Liver (tissue), 9 donors: ENCODE data around the gene ATG14. TPM values are rescaled to one million over a fixed set of nuclear protein-coding genes. Genes with fewer than 3 reads are reported as not detected.

ENCODE experiments used
- DNase-seq: peaks from one replicate; pipeline ENCODE4 v3.0.0-alpha.2; 2017; ENCODE audit warnings: low spot score
- H3K27ac ChIP-seq, 2 donors: one replicate each; pipeline ENCODE4 v1.7.0; 2013; ENCODE audit warnings: inconsistent platforms in 2 of 2, low read length in 2 of 2, control low read depth in 1 of 2, low read depth in 1 of 2, mild to moderate bottlenecking in 1 of 2
- H3K27me3 ChIP-seq, 4 donors: one replicate each; pipeline versions ENCODE4 v1.6.1 to v1.7.0; 2013; ENCODE audit warnings: low read length in 3 of 4, inconsistent platforms in 1 of 4, mild to moderate bottlenecking in 1 of 4, moderate library complexity in 1 of 4; ENCODE audit not compliant: control insufficient read depth in 4 of 4, insufficient read depth in 4 of 4
- H3K36me3 ChIP-seq, 4 donors: one replicate each; pipeline versions ENCODE4 v1.6.1 to v1.7.0; 2013; ENCODE audit warnings: low read length in 3 of 4, mild to moderate bottlenecking in 3 of 4, low read depth in 1 of 4, moderate library complexity in 1 of 4; ENCODE audit not compliant: control insufficient read depth in 4 of 4, insufficient read depth in 3 of 4
- H3K4me1 ChIP-seq, 4 donors: one replicate each; pipeline versions ENCODE4 v1.6.1 to v1.7.0; 2013; ENCODE audit warnings: low read length in 3 of 4, mild to moderate bottlenecking in 3 of 4, moderate library complexity in 1 of 4; ENCODE audit not compliant: control insufficient read depth in 4 of 4, insufficient read depth in 4 of 4
- H3K4me3 ChIP-seq, 3 donors: one replicate each; pipeline versions ENCODE4 v1.6.1 to v1.7.0; 2013; ENCODE audit warnings: low read length in 3 of 3, control low read depth in 1 of 3, low read depth in 1 of 3, mild to moderate bottlenecking in 1 of 3
- H3K9ac ChIP-seq, 2 donors: one replicate each; pipeline ENCODE4 v1.7.0; 2013; ENCODE audit warnings: low read length in 2 of 2, mild to moderate bottlenecking in 2 of 2, moderate library complexity in 2 of 2, control low read depth in 1 of 2, low read depth in 1 of 2
- H3K9me3 ChIP-seq, 4 donors: one replicate each; pipeline versions ENCODE4 v1.6.1 to v1.7.0; 2013; ENCODE audit warnings: low read length in 3 of 4; ENCODE audit not compliant: control insufficient read depth in 4 of 4
- EGR1 ChIP-seq, 2 donors: IDR thresholded peaks; 2 replicates each; pipeline ENCODE4 v1.6.1; 2016 to 2018; ENCODE audit warnings: antibody characterized with exemption in 2 of 2, low read depth in 2 of 2
- FOXA1 ChIP-seq: IDR thresholded peaks from 2 replicates; pipeline ENCODE4 v1.6.1; 2016; ENCODE audit warnings: antibody characterized with exemption
- FOXA2 ChIP-seq: IDR thresholded peaks from 2 replicates; pipeline ENCODE4 v1.6.1; 2016; ENCODE audit warnings: antibody characterized with exemption
- GABPA ChIP-seq, 2 donors: IDR thresholded peaks in 1 of 2; conservative IDR thresholded peaks in 1 of 2; 2 replicates each; pipeline ENCODE4 v1.6.1; 2016; ENCODE audit warnings: antibody characterized with exemption in 2 of 2, mild to moderate bottlenecking in 1 of 2, moderate library complexity in 1 of 2
- HNF4A ChIP-seq, 2 donors: conservative IDR thresholded peaks; 2 replicates each; pipeline ENCODE4 v1.6.1; 2016; ENCODE audit warnings: antibody characterized with exemption in 2 of 2, mild to moderate bottlenecking in 2 of 2
- HNF4G ChIP-seq: IDR thresholded peaks from 2 replicates; pipeline ENCODE4 v1.6.1; 2016; ENCODE audit warnings: antibody characterized with exemption
- JUND ChIP-seq, 2 donors: IDR thresholded peaks; 2 replicates each; pipeline ENCODE4 v1.6.1; 2016; ENCODE audit warnings: antibody characterized with exemption in 2 of 2
- MAX ChIP-seq: IDR thresholded peaks from 2 replicates; pipeline ENCODE4 v1.6.1; 2016; ENCODE audit warnings: antibody characterized with exemption
- NR2F2 ChIP-seq: IDR thresholded peaks from 2 replicates; pipeline ENCODE4 v1.6.1; 2016; ENCODE audit warnings: antibody characterized with exemption
- RAD21 ChIP-seq, 2 donors: IDR thresholded peaks; 2 replicates each; pipeline ENCODE4 v1.6.1; 2016; ENCODE audit warnings: antibody characterized with exemption in 2 of 2, mild to moderate bottlenecking in 2 of 2
- RXRA ChIP-seq, 2 donors: IDR thresholded peaks; 2 replicates each; pipeline ENCODE4 v1.6.1; 2017 to 2018; ENCODE audit warnings: antibody characterized with exemption in 2 of 2, mild to moderate bottlenecking in 1 of 2
- SP1 ChIP-seq: IDR thresholded peaks from 2 replicates; pipeline ENCODE4 v1.6.1; 2018; ENCODE audit warnings: antibody characterized with exemption, mild to moderate bottlenecking
- TAF1 ChIP-seq: conservative IDR thresholded peaks from 2 replicates; pipeline ENCODE4 v1.6.1; 2016; ENCODE audit warnings: antibody characterized with exemption, mild to moderate bottlenecking
- ZBTB33 ChIP-seq: IDR thresholded peaks from 2 replicates; pipeline ENCODE4 v1.6.1; 2016; ENCODE audit warnings: antibody characterized with exemption
- WGBS: extraction: QIAGEN DNeasy Blood & Tissue Kit; methylation state at CpG from one replicate; pipeline ENCODE4 v1.1.7; 2013; 5-methylcytosine and 5-hydroxymethylcytosine counted together
- polyA plus RNA-seq, 2 donors: library from polyadenylated mRNA; stranded (reverse) in 1 of 2; unstranded in 1 of 2; fragments of 200-250 nt in 1 of 2; fragments of >200 nt in 1 of 2; fragmentation: Nextera tagmentation in 1 of 2; extraction: Ambion mirVana in 1 of 2; gene quantifications; one replicate each; pipeline versions ENCODE4 v1.2.1 to v1.2.3, GENCODE V29; 2013 to 2015
- total RNA-seq, 2 donors: library from RNA; depleted of rRNA; stranded (reverse); fragments of >200 nt; gene quantifications; one replicate each; pipeline ENCODE4 v1.2.3, GENCODE V29; 2014
- TF ChIP-seq, protein P1 (sequence below): IDR thresholded peaks from 2 replicates; pipeline ENCODE4 v1.6.1; 2016; ENCODE audit warnings: antibody characterized with exemption
- TF ChIP-seq, protein P2 (sequence below): fragments of 150-350 bp; IDR thresholded peaks from 2 replicates; pipeline ENCODE4 v1.5.1; 2017; ENCODE audit warnings: improper control_type of control experiment, low read depth, low read length; ENCODE audit not compliant: missing input control
- donor health status: healthy.
- donor health status: healthy.
- donor health status: healthy.
- donor health status: healthy.
- donor health status: healthy.

The ATG14 gene
- total and polyA plus RNA-seq, 4 donors: 1.9 to 16.0 (median 4.4) TPM

DNA sequence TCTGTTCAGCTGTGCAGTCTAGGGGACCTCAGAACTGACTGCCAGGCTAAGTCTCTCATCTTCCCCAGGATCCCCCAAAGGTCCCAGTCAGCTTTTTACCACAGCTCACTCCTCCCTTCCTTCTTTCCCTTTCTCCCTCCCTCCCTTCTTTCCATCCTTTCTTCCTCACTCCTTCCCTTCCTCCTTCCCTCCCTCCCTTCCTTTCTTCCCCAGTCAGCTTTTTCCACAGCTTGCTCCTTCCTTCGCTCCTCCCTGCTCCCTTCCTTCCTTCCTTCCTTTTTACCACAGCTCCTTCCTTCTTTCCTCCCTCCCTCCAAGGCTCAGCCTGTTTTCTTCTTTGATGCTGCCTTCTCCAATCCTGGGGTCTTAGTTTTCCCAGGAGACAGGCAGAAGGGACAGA, 39.2 kb downstream of the ATG14 start:
- no peak for DNase-seq
- no peak overlapping the region for H3K27ac ChIP-seq
- H3K36me3 ChIP-seq: peaks cover 9 to 36% (median 32%) of the 10 kb centered on the region in 4 donors
- H3K27me3 ChIP-seq: no peaks in the 10 kb centered on the region
- H3K9ac ChIP-seq: no peak overlapping the region
- 94% methylated on average over 1 of the region's 1 CpG for WGBS
- H3K4me3 ChIP-seq: no peak overlapping the region
- no peaks in the 10 kb centered on the region for H3K9me3 ChIP-seq
- TF ChIP-seq ZBTB33 (no peak), MAX (no peak)
- H3K4me1 ChIP-seq: no peaks in the 10 kb centered on the region

GRCh38 chr14:55370883-55371455, 40.7 kb downstream of the ATG14 start:
- TF ChIP-seq, protein P1, sequence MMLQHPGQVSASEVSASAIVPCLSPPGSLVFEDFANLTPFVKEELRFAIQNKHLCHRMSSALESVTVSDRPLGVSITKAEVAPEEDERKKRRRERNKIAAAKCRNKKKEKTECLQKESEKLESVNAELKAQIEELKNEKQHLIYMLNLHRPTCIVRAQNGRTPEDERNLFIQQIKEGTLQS: no peak
- TF ChIP-seq JUND (IDR thresholded peaks at IDR 0.05): no peak
- no peak for TF ChIP-seq GABPA (IDR thresholded peaks at IDR 0.05 in 1 of 2, conservative IDR thresholded peaks at IDR 0.05 in 1 of 2)
- no peak for TF ChIP-seq EGR1 (IDR thresholded peaks at IDR 0.05; ENCODE audit: low read depth in 2 of 2)
- no peak for TF ChIP-seq HNF4A (conservative IDR thresholded peaks at IDR 0.05)
- TF ChIP-seq NR2F2: no peak
- TF ChIP-seq ZBTB33: no peak
- no peak for TF ChIP-seq RXRA (IDR thresholded peaks at IDR 0.05)
- no peak for TF ChIP-seq TAF1
- H3K4me3 ChIP-seq: no peak overlapping the region
- no peaks in the 10 kb centered on the region for H3K9me3 ChIP-seq
- WGBS: 88% methylated on average over 11 of the region's 11 CpGs
- H3K27ac ChIP-seq: no peak overlapping the region
- peaks cover 11 to 24% (median 22%) of the 10 kb centered on the region in 4 donors for H3K36me3 ChIP-seq
- DNase-seq: peak; percentile 85
- H3K27me3 ChIP-seq: no peaks in the 10 kb centered on the region
- no peak overlapping the region for H3K9ac ChIP-seq
- no peaks in the 10 kb centered on the region for H3K4me1 ChIP-seq

DNA sequence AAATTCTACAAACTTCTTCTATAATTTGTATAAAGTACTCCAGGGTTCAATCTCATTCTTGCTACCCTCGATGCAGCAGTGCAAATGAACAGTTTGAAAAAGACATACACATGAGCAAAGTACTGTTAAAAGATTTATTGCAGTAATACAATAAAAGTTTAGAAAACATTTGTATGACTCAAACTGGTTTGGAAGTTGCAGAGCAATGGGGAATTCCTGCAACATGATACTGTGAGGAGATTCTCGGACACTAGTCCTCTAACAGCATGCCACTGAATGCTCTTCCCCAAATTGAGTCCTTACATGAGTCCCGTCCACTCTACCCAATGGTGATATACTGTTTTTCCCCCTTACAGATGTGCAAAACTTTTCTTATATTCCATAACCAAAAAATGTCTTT, 45.4 kb downstream of the ATG14 start:
- Histone ChIP-seq H3K4me1 (no peaks in the 10 kb centered on the region), H3K4me3 (no peak overlapping the region), H3K9me3 (no peaks in the 10 kb centered on the region), H3K9ac (no peak overlapping the region), H3K36me3 (peaks cover 9 to 17% (median 15%) of the 10 kb centered on the region in 4 donors), H3K27ac (no peak overlapping the region), H3K27me3 (no peaks in the 10 kb centered on the region)
- no peak for DNase-seq
- WGBS: 88% methylated on average over 3 of the region's 3 CpGs
- TF ChIP-seq, protein P1: no peak
- no peak for TF ChIP-seq NR2F2
- TF ChIP-seq RXRA (IDR thresholded peaks at IDR 0.05): no peak
- no peak for TF ChIP-seq HNF4A (conservative IDR thresholded peaks at IDR 0.05)
- TF ChIP-seq MAX: no peak
- TF ChIP-seq TAF1: no peak
- no peak for TF ChIP-seq RAD21 (IDR thresholded peaks at IDR 0.05)
- no peak for TF ChIP-seq JUND (IDR thresholded peaks at IDR 0.05)
- no peak for TF ChIP-seq EGR1 (IDR thresholded peaks at IDR 0.05; ENCODE audit: low read depth in 2 of 2)
- no peak for TF ChIP-seq FOXA1
- TF ChIP-seq HNF4G: no peak
- no peak for TF ChIP-seq SP1
- TF ChIP-seq, protein P2, sequence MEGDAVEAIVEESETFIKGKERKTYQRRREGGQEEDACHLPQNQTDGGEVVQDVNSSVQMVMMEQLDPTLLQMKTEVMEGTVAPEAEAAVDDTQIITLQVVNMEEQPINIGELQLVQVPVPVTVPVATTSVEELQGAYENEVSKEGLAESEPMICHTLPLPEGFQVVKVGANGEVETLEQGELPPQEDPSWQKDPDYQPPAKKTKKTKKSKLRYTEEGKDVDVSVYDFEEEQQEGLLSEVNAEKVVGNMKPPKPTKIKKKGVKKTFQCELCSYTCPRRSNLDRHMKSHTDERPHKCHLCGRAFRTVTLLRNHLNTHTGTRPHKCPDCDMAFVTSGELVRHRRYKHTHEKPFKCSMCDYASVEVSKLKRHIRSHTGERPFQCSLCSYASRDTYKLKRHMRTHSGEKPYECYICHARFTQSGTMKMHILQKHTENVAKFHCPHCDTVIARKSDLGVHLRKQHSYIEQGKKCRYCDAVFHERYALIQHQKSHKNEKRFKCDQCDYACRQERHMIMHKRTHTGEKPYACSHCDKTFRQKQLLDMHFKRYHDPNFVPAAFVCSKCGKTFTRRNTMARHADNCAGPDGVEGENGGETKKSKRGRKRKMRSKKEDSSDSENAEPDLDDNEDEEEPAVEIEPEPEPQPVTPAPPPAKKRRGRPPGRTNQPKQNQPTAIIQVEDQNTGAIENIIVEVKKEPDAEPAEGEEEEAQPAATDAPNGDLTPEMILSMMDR: no peak
- no peak for TF ChIP-seq FOXA2
- no peak for TF ChIP-seq GABPA (IDR thresholded peaks at IDR 0.05 in 1 of 2, conservative IDR thresholded peaks at IDR 0.05 in 1 of 2)
